ENCODE results near the gene METTL9.
"Not testable (repeated sequence)": the region's sequence is repeated elsewhere in the genome, so short reads cannot be mapped to it uniquely, and the experiment has no call there.

METTL9 gene

GRCh38 chr16:21574372-21574771 lies 25.0 kb upstream of the METTL9 start (continued):
- no peak for TF ChIP-seq CSRNP3 (CRISPR knock-in tag; IDR thresholded peaks at IDR 0.05)
- TF ChIP-seq TOX (CRISPR knock-in tag; IDR thresholded peaks at IDR 0.05; ENCODE audit: borderline replicate concordance) = no peak
- no peak for TF ChIP-seq ZFP30 (CRISPR knock-in tag; IDR thresholded peaks at IDR 0.05)
- TF ChIP-seq POU6F1 (CRISPR knock-in tag; IDR thresholded peaks at IDR 0.05; ENCODE audit: borderline replicate concordance, low read depth) = no peak
- TF ChIP-seq BACH2 (CRISPR knock-in tag; IDR thresholded peaks at IDR 0.05; ENCODE audit: borderline replicate concordance) = no peak
- TF ChIP-seq PPARA (CRISPR knock-in tag; IDR thresholded peaks at IDR 0.05; ENCODE audit: borderline replicate concordance) = no peak
- no peak for TF ChIP-seq ISL1 (CRISPR knock-in tag; IDR thresholded peaks at IDR 0.05)
- TF ChIP-seq ESRRG (CRISPR knock-in tag; IDR thresholded peaks at IDR 0.05) = no peak

GRCh38 chr16:21576323-21576722 lies 23.1 kb upstream of the METTL9 start:
- not testable (repeated sequence) for ATAC-seq

DNA sequence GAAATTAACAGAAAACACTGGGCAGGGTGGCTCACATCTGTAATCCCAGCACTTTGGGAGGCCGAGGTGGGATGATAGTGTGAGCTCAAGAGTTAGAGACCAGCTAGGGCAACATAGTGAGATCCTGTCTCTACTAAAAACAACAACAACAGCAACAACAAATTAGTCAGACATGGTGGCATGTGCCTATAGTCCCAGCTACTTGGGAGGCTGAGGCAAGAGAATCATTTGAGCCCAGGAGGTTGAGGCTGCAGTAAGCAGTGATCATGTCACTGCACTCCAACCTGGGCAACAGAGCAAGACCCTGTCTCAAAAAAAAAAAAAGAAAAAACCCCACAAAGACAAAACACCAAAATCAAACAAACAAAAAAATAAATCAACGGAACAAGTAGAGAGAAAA lies 21.9 kb upstream of the METTL9 start:
- ATAC-seq = not testable (repeated sequence)

DNA sequence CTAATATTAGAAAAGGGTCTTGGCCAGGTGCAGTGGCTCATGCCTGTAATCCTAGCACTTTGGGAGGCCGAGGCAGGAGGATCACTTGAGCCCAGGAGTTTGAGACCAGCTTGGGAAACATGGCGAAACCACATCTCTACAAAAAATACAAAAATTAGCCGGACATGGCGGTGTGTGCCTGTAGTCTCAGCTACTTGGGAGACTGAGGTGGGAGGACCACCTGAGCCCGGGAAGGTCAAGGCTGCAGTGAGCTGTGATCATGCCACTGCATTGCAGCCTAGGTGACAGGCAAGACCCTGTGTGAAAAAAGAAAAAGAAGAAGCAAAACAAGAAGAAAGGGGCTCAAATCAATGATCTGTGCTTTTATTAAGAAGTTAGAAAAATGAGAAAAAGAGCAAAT lies 21.1 kb upstream of the METTL9 start:
- not testable (repeated sequence) for ATAC-seq

- ATAC-seq = not testable (repeated sequence)
These were observed 19.2 kb upstream of the METTL9 start for GRCh38 chr16:21580131-21580530.

GRCh38 chr16:21580807-21581206 lies 18.6 kb upstream of the METTL9 start:
- no peak for ATAC-seq
- TF ChIP-seq PPARA (CRISPR knock-in tag; IDR thresholded peaks at IDR 0.05; ENCODE audit: borderline replicate concordance) = no peak
- TF ChIP-seq ESRRG (CRISPR knock-in tag; IDR thresholded peaks at IDR 0.05) = no peak
- TF ChIP-seq TOX (CRISPR knock-in tag; IDR thresholded peaks at IDR 0.05; ENCODE audit: borderline replicate concordance) = no peak
- no peak for TF ChIP-seq CREB5 (CRISPR knock-in tag; IDR thresholded peaks at IDR 0.05; ENCODE audit: low read depth)
- TF ChIP-seq BACH2 (CRISPR knock-in tag; IDR thresholded peaks at IDR 0.05; ENCODE audit: borderline replicate concordance) = no peak
- TF ChIP-seq ZNF565 (CRISPR knock-in tag; conservative IDR thresholded peaks at IDR 0.05; ENCODE audit: low read depth) = no peak
- no peak for TF ChIP-seq ZNF70 (CRISPR knock-in tag; IDR thresholded peaks at IDR 0.05)
- TF ChIP-seq ZC3H10 (CRISPR knock-in tag; IDR thresholded peaks at IDR 0.05) = no peak
- no peak for TF ChIP-seq ZFP30 (CRISPR knock-in tag; IDR thresholded peaks at IDR 0.05)
- no peak for TF ChIP-seq GLIS3 (CRISPR knock-in tag; IDR thresholded peaks at IDR 0.05)

DNA sequence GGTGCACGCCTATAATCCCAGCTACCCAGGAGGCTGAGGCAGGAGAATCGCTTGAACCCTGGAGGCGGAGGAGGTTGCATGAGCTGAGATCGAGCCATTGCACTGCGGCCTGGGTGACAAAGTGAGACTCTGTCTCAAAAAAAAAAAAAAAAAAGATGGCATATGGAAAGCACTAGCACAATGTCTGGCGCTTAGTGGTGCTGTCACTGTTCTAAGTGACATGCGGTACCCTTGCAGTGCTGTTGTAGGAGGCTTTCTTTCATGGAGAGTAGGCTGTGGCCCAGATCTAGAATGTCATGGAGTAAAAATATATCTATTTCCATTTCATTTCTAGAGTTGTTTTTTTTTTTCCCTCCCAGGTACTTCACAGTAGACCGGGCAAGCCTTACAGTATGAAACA lies 14.6 kb upstream of the METTL9 start:
- TF ChIP-seq SNAI2 (CRISPR knock-in tag; IDR thresholded peaks at IDR 0.05) (no peak), CREB5 (CRISPR knock-in tag; IDR thresholded peaks at IDR 0.05; ENCODE audit: low read depth) (no peak), ZC3H10 (CRISPR knock-in tag; IDR thresholded peaks at IDR 0.05) (no peak), ARNTL (CRISPR knock-in tag; IDR thresholded peaks at IDR 0.05; ENCODE audit: borderline replicate concordance, low read depth) (no peak), TSHZ2 (CRISPR knock-in tag; IDR thresholded peaks at IDR 0.05) (no peak), ESRRG (CRISPR knock-in tag; IDR thresholded peaks at IDR 0.05) (no peak), ZNF8 (CRISPR knock-in tag; IDR thresholded peaks at IDR 0.05) (no peak), PPARA (CRISPR knock-in tag; IDR thresholded peaks at IDR 0.05; ENCODE audit: borderline replicate concordance) (no peak)
- no peak for ATAC-seq

- ATAC-seq = not testable (repeated sequence)
These were observed 10.8 kb upstream of the METTL9 start for GRCh38 chr16:21588593-21588992.

All from SK-N-SH treated with all-trans-retinoic acid at 6 μM for 48 hours (cell line).